SK-N-MC (cell line): ENCODE data around the gene FIBCD1.

Source experiments
- EZH2 ChIP-seq: fragments of 200-600 bp; sonication (generic); IDR thresholded peaks from one replicate; pipeline ENCODE4 v1.6.1; 2017; ENCODE audit warnings: antibody characterized with exemption
- POLR2AphosphoS5 ChIP-seq: IDR thresholded peaks from 2 replicates; pipeline ENCODE4 v1.6.1; 2012; ENCODE audit warnings: mild to moderate bottlenecking, low read depth, low read length, borderline replicate concordance

GRCh38 chr9:130921989-130922892, 16.8 kb downstream of the FIBCD1 start:
- TF ChIP-seq POLR2AphosphoS5 (no peak), EZH2 (no peak)
